Gastroesophageal sphincter (tissue), 4 donors: ENCODE measurements around the gene FAN1. TPM values are rescaled to one million over a fixed set of nuclear protein-coding genes. Genes with fewer than 3 reads are reported as not detected.

Experiments used
- ATAC-seq: fragments of 150-250 bp; one replicate; pipeline ENCODE4 v1.9.1; 2016; ENCODE audit warnings: mild to moderate bottlenecking, moderate library complexity
- H3K27ac ChIP-seq, 4 donors: fragments of 200-600 bp; sonication (generic) in 3 of 4; 1 replicate in 3 of 4; 2 replicates in 1 of 4; pipeline ENCODE4 v1.5.1; 2016 to 2019
- H3K27me3 ChIP-seq: fragments of 200-600 bp; sonication (generic); one replicate; pipeline ENCODE4 v1.5.1; 2019
- H3K36me3 ChIP-seq, 2 donors: fragments of 200-600 bp; sonication (generic); one replicate each; pipeline ENCODE4 v1.5.1; 2019; ENCODE audit warnings: control low read depth in 1 of 2
- H3K4me1 ChIP-seq, 3 donors: fragments of 200-600 bp; sonication (generic); 1 replicate in 2 of 3; 2 replicates in 1 of 3; pipeline ENCODE4 v1.5.1; 2016 to 2019; ENCODE audit warnings: control low read depth in 2 of 3
- H3K4me3 ChIP-seq, 2 donors: fragments of 200-600 bp; sonication (generic); one replicate each; pipeline ENCODE4 v1.5.1; 2019; ENCODE audit warnings: mild to moderate bottlenecking in 1 of 2, moderate library complexity in 1 of 2
- H3K9me3 ChIP-seq, 3 donors: fragments of 200-600 bp; sonication (generic); one replicate each; pipeline ENCODE4 v1.5.1; 2017 to 2019; ENCODE audit warnings: control low read depth in 2 of 3
- CTCF ChIP-seq, 4 experiments: fragments of 200-600 bp in 2 of 4; fragments of 450-650 bp in 2 of 4; sonication (generic) in 1 of 4; IDR thresholded peaks; one replicate each; pipeline ENCODE4 v1.5.1; 2017 to 2019; ENCODE audit warnings: antibody characterized with exemption in 4 of 4, mild to moderate bottlenecking in 2 of 4, moderate library complexity in 2 of 4
- EP300 ChIP-seq: sonication (generic); formaldehyde crosslinking; IDR thresholded peaks from one replicate; pipeline ENCODE4 v1.6.1; 2017; ENCODE audit warnings: antibody characterized with exemption, mild to moderate bottlenecking
- POLR2A ChIP-seq, 2 donors: fragments of 450-650 bp; IDR thresholded peaks; one replicate each; pipeline ENCODE4 v1.6.1; 2017; ENCODE audit warnings: antibody characterized with exemption in 2 of 2, mild to moderate bottlenecking in 2 of 2, moderate library complexity in 1 of 2
- POLR2AphosphoS5 ChIP-seq: sonication (generic); formaldehyde crosslinking; IDR thresholded peaks from one replicate; pipeline ENCODE4 v1.6.1; 2017; ENCODE audit warnings: antibody characterized with exemption
- WGBS, 2 donors: methylation state at CpG; one replicate each; pipeline ENCODE4 v1.1.5; 2018; ENCODE audit warnings: low coverage in 1 of 2; 5-methylcytosine and 5-hydroxymethylcytosine counted together
- total RNA-seq, 4 donors: library from RNA; depleted of rRNA; stranded (reverse); fragments of >200 nt; gene quantifications; one replicate each; pipeline ENCODE4 v1.1.0, GENCODE V29; 2016

FAN1 gene
- total RNA-seq, 4 donors from 2014 or later: 16.8 to 23.0 (median 22.1) TPM

GRCh38 chr15:30941520-30941919 is 37.8 kb downstream of the FAN1 start:
- H3K4me1 ChIP-seq: no peaks in the 10 kb centered on the region
- no peak for TF ChIP-seq CTCF (IDR thresholded peaks at IDR 0.05)
- TF ChIP-seq POLR2AphosphoS5: no peak
- no peak for TF ChIP-seq POLR2A (IDR thresholded peaks at IDR 0.05)
- TF ChIP-seq EP300: no peak
- no peak overlapping the region for H3K4me3 ChIP-seq
- no peaks in the 10 kb centered on the region for H3K27me3 ChIP-seq
- no peaks in the 10 kb centered on the region for H3K9me3 ChIP-seq
- no peak overlapping the region for H3K27ac ChIP-seq
- no peak for ATAC-seq
- 85 to 87% methylated on average over 13 to 15 of the region's 15 CpGs for WGBS, 2 donors
- peaks cover 2 to 100% of the 10 kb centered on the region in 2 donors for H3K36me3 ChIP-seq

GRCh38 chr15:30943654-30944335 is 40.1 kb downstream of the FAN1 start:
- no peak for ATAC-seq
- Histone ChIP-seq H3K4me3 (no peak overlapping the region), H3K36me3 (peaks cover 0 to 100% of the 10 kb centered on the region in 2 donors), H3K4me1 (no peaks in the 10 kb centered on the region), H3K27ac (no peak overlapping the region), H3K27me3 (no peaks in the 10 kb centered on the region), H3K9me3 (no peaks in the 10 kb centered on the region)
- 78 to 86% methylated on average over 6 to 7 of the region's 8 CpGs for WGBS, 2 donors
- TF ChIP-seq EP300: no peak
- no peak for TF ChIP-seq POLR2AphosphoS5
- TF ChIP-seq POLR2A (IDR thresholded peaks at IDR 0.05): no peak
- no peak for TF ChIP-seq CTCF (IDR thresholded peaks at IDR 0.05)

- peaks cover 0 to 8% (median 0%) of the 10 kb centered on the region in 3 donors for H3K4me1 ChIP-seq
- H3K9me3 ChIP-seq: peaks cover 0 to 6% (median 0%) of the 10 kb centered on the region in 3 donors
- no peak for TF ChIP-seq POLR2AphosphoS5
- no peak for TF ChIP-seq CTCF (IDR thresholded peaks at IDR 0.05)
- TF ChIP-seq EP300: no peak
- no peak for TF ChIP-seq POLR2A (IDR thresholded peaks at IDR 0.05)
- no peak overlapping the region for H3K27ac ChIP-seq
- WGBS, 2 donors: 88 to 96% methylated on average over 5 to 6 of the region's 7 CpGs
- H3K4me3 ChIP-seq: no peak overlapping the region
- peaks cover 0 to 99% of the 10 kb centered on the region in 2 donors for H3K36me3 ChIP-seq
- no peaks in the 10 kb centered on the region for H3K27me3 ChIP-seq
- ATAC-seq: no peak
These were observed 49.5 kb downstream of the FAN1 start for GRCh38 chr15:30953183-30953582.

- Histone ChIP-seq H3K4me3 (no peak overlapping the region), H3K4me1 (peaks cover 0 to 8% (median 0%) of the 10 kb centered on the region in 3 donors), H3K36me3 (peaks cover 0 to 99% of the 10 kb centered on the region in 2 donors), H3K27ac (no peak overlapping the region), H3K9me3 (peaks cover 0 to 6% (median 0%) of the 10 kb centered on the region in 3 donors), H3K27me3 (no peaks in the 10 kb centered on the region)
- 43 to 66% methylated on average over 4 of the region's 7 CpGs for WGBS, 2 donors
- TF ChIP-seq CTCF (IDR thresholded peaks at IDR 0.05): no peak
- no peak for ATAC-seq
These were observed 50.1 kb downstream of the FAN1 start for GRCh38 chr15:30953731-30954378.

GRCh38 chr15:30954674-30955073 is 51.0 kb downstream of the FAN1 start:
- Histone ChIP-seq H3K4me3 (no peak overlapping the region), H3K4me1 (peaks cover 0 to 8% (median 0%) of the 10 kb centered on the region in 3 donors), H3K36me3 (peaks cover 3 to 99% of the 10 kb centered on the region in 2 donors), H3K9me3 (no peaks in the 10 kb centered on the region), H3K27me3 (no peaks in the 10 kb centered on the region), H3K27ac (no peak overlapping the region)
- TF ChIP-seq EP300 (no peak), POLR2A (IDR thresholded peaks at IDR 0.05) (no peak), POLR2AphosphoS5 (no peak), CTCF (IDR thresholded peaks at IDR 0.05) (no peak)
- ATAC-seq: no peak
- 73 to 100% methylated on average over 1 of the region's 1 CpG for WGBS, 2 donors
